NCI-H748 (cell line): ENCODE measurements around the gene CFAP65.

Source experiments
- DNase-seq: peaks from one replicate; lab custom pipeline; 2025; ENCODE audit not compliant: unreplicated experiment; lab: John Stamatoyannopoulos, UW

The CFAP65 gene

GRCh38 chr2:219034823-219035222 is 6.5 kb downstream of the CFAP65 start:
- no peak for DNase-seq

GRCh38 chr2:219032051-219032745 is 9.1 kb downstream of the CFAP65 start:
- DNase-seq, result no peak

DNA sequence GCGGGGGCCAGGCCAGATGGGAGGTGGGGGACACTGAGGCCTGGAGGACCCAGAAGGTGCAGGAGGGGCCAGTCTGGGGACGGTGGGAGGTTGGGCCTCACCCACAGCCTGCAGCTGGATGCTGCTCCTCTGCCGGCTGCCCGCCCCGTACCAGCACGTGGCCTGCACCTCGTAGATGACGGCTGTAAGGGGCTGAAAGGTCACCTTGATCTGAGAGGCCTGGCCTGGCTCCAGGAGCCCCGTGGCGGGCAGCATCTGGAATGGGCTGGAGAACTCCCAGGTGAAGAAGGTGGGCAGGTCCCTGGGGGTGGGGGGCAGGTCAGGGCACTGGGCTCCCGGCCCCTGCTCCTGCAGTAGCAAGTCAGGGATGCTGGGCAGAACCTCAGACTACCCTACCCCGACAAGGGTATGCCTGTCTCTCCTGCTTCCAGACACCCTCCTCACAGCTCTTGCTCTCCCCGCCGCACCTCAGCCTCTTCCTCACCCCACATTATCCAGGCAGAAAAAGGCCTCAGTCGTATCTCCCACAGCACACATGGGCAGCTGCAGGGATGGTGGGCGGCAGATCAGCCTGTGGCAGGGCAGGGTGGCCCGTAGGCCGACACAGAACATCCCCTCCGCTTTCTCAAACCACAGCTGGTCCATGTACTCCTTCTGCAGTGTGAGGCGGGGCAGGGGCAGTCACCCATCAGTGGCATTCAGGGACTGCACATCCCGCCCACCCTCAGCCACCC is 10.1 kb downstream of the CFAP65 start:
- no peak for DNase-seq

DNA sequence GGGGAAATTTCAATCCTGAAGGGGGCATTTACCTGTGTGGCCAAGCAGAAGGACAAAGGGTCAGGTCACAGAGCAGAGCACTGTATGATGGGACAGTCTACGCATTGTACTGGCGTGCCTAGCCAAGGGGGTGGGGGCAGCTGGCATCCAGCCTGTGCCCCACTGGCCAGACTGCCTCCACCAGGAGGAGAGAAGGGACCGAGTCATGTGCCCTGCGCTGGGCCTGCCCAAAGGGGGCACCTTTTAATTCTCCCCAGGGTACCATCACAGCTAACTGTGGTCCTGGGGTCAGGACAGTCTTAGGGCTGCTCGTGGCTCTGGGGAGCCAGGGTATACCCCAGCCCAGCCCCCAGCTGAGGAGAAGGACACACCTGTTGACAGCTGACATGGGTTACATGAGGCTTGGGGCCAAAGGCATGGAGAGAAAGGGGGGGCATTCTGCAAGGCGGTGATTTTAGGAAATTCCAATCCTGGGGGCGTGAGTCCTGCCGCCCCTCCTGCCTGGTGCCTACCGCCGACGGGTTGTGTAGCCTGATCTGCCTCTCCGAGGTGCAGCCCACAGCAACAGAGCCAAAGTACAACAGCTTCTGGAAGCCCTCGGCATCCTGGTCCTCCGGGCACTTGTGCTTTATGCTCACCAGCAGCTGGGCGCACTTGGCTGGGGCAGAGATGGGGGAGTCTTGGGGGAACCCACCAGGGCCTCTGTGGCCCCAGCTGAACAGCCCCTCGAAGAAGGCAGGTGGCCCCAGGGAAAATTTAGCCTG is 11.0 kb downstream of the CFAP65 start:
- DNase-seq, result no peak

- peak; percentile 74 for DNase-seq
Measured at GRCh38 chr2:219029829-219030165, 11.5 kb downstream of the CFAP65 start.

DNA sequence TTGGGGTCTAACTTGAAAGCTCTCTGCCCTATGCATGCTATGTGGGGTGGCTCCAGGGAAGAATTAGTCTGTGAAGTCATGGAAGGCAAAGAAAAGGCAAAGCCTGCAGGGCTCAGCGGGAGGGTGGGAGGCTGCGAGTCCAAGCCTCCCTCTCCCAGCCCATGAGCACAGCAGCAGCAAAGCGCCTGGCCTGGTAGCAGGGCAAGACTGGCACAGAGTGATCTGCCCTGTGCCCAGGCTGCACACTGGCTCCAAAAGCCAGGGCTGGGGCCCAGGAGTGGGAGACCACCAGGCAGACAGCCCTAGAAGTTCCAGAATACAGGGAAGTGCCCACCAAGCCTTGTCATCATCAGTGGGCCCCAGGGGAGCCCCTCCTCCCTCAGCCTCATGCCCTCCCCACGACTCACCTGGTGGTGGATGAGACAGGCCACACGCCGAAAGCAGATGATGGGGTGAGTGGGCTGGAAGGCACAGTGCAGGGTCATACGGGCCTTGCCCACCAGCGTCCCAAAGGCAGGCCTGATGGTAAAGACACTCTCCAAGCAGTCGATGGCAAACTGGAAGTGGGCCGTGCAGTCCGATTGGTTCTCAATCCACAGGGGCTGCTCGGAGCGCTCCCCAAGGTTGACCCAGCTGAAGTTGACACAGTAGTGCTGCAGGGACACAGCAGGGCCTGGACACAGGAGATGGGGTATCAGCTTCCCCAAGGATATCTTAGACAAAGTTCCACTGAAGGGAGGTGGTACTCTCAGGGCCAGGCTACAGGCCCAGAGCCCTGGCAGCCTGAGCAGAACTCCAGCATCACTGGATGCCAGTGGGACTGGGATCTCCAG is 12.1 kb downstream of the CFAP65 start:
- no peak for DNase-seq

GRCh38 chr2:219028141-219028540 is 13.2 kb downstream of the CFAP65 start:
- DNase-seq, result no peak

- DNase-seq, result no peak
Measured at GRCh38 chr2:219027511-219028055, 13.7 kb downstream of the CFAP65 start.

DNA sequence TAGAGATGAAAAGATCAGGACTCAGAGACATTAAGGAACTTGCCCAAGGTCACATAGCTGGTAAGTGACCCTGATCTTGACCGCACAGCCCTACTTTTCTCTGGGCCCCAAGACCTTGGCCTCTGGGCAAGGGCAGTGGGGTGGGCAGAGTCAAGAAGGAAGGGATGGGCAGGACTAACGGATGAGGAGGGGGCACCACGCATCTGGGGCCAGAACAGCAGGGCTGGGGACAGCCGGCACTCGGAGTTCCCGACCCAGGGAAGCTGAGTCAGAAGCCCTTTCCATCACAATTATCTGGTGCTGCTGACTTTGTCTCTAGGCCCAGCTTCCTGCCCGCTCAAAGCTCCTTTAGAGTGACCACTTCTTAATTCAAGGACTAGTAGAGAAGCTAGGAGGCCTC is 14.4 kb downstream of the CFAP65 start:
- DNase-seq, result no peak

- no peak for DNase-seq
Measured at GRCh38 chr2:219025637-219026585, 15.4 kb downstream of the CFAP65 start.

DNA sequence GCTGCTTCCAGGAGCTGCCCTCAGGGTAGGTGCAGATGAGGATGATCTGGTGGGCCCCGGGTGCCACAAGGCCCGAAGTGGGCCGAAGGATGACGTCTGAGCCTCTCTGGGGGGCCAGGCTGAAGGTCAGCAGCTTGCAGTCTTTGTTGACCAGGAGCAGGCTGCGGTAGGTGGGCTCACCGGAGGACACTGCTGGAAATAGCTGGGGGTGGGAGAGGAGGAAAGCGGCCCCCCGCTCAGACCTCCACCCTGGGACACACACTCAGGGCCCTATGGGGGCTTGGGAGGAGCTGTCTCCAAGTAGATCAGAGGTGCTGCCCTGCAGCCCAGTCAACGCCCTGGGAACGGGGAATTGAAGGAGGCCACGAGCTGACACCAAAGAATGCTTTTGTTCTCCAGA is 17.3 kb downstream of the CFAP65 start:
- no peak for DNase-seq

- DNase-seq, result no peak
Measured at GRCh38 chr2:219023045-219023605, 18.2 kb downstream of the CFAP65 start.

GRCh38 chr2:219022616-219023015 is 18.7 kb downstream of the CFAP65 start:
- no peak for DNase-seq

GRCh38 chr2:219022041-219022440 is 19.3 kb downstream of the CFAP65 start:
- no peak for DNase-seq

GRCh38 chr2:219021591-219021990 is 19.7 kb downstream of the CFAP65 start:
- DNase-seq, result no peak

- DNase-seq, result no peak
Measured at GRCh38 chr2:219020604-219021365, 20.5 kb downstream of the CFAP65 start.

DNA sequence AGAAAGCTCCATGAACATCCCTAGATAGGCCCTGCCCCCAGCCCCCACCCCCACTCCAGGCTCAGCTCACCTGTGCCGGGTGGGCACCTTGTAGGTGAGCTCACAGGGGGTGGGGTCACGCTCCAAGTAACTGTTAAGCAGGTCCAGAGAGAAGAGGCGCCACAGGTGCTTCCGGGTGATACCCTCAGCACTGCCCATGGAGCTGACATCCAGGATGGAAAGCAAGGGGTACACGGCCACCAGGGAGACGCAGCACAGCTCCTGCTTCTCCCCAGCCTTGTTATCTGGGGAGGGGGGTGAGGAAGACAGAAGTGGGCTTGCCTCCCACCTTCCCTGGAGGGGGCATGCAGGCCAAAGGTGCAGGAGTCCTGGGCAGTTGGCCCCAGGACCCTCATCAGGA is 21.9 kb downstream of the CFAP65 start:
- no peak for DNase-seq

GRCh38 chr2:219018726-219019125 is 22.6 kb downstream of the CFAP65 start:
- no peak for DNase-seq

DNA sequence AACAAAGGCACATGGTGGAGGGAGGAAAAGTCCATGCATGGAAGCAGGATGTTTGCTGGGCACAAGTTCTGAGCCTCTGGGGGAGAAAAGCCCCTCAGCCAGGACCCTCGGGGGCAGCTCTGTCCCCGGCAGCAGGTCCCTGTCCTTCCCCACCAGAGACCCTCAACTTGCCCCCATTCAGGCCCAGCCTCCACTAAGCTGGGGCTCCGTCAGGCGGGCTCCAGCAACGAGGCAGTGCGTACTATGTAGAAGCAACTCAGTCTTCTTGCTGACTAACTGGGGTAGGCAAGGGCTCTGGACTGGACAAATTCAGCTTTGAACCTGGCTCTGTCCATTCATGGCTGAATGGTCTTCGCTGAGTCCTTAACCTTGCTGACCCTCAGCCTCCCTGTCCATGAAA is 23.0 kb downstream of the CFAP65 start:
- DNase-seq, result no peak
